Neural cell (in vitro differentiated cells): Measurements from ENCODE around the gene SLC35B1.

Source experiments
- CTCF ChIP-seq: fragments of 450-650 bp; IDR thresholded peaks from 2 replicates; pipeline ENCODE4 v1.5.1; 2014; ENCODE audit warnings: antibody characterized with exemption, mild to moderate bottlenecking, moderate library complexity; ENCODE audit not compliant: poor library complexity, severe bottlenecking
- EP300 ChIP-seq: fragments of 450-650 bp; conservative IDR thresholded peaks from 2 replicates; pipeline ENCODE4 v1.6.1; 2014; ENCODE audit warnings: antibody characterized with exemption, mild to moderate bottlenecking, moderate library complexity; ENCODE audit not compliant: poor library complexity, severe bottlenecking
- EZH2 ChIP-seq: fragments of 200-600, 300-800 bp; shearing (Covaris generic), sonication (generic); IDR thresholded peaks from 2 replicates; pipeline ENCODE4 v1.6.1; 2014; ENCODE audit warnings: antibody characterized with exemption, low read length, borderline replicate concordance, mild to moderate bottlenecking; ENCODE audit not compliant: insufficient read depth, poor library complexity, severe bottlenecking
- MXI1 ChIP-seq: fragments of 450-650 bp; conservative IDR thresholded peaks from 2 replicates; pipeline ENCODE4 v1.6.1; 2014; ENCODE audit warnings: antibody characterized with exemption, mild to moderate bottlenecking; ENCODE audit not compliant: poor library complexity, severe bottlenecking
- POLR2AphosphoS5 ChIP-seq: IDR thresholded peaks from 2 replicates; pipeline ENCODE4 v1.6.1; 2012
- RAD21 ChIP-seq: fragments of 450-650 bp; conservative IDR thresholded peaks from 2 replicates; pipeline ENCODE4 v1.6.1; 2014; ENCODE audit warnings: antibody characterized with exemption, mild to moderate bottlenecking, moderate library complexity
- REST ChIP-seq: IDR thresholded peaks from 2 replicates; pipeline ENCODE4 v1.6.1; 2012; ENCODE audit warnings: borderline replicate concordance
- TAF1 ChIP-seq: IDR thresholded peaks from 2 replicates; pipeline ENCODE4 v1.6.1; 2012; ENCODE audit warnings: low read depth

- TF ChIP-seq POLR2AphosphoS5 (no peak), CTCF (no peak), EP300 (no peak), TAF1 (no peak), REST (no peak), EZH2 (no peak), MXI1 (no peak), RAD21 (no peak)
These were observed 49.5 kb upstream of the SLC35B1 start for GRCh38 chr17:49757151-49757777.
